ENCODE measurements around the gene GRIK2.

Gene GRIK2

GRCh38 chr6:101847690-101848089, 454.2 kb downstream of the GRIK2 start:
- H3K27ac ChIP-seq: no peak overlapping the region
- TF ChIP-seq CTCF (conservative IDR thresholded peaks at IDR 0.05): no peak

- TF ChIP-seq CTCF (conservative IDR thresholded peaks at IDR 0.05): no peak
- H3K27ac ChIP-seq: no peak overlapping the region
These were observed 458.4 kb downstream of the GRIK2 start for GRCh38 chr6:101851911-101852310.

- no peak for TF ChIP-seq CTCF (conservative IDR thresholded peaks at IDR 0.05)
- no peak overlapping the region for H3K27ac ChIP-seq
These were observed 459.9 kb downstream of the GRIK2 start for GRCh38 chr6:101853231-101854085.

GRCh38 chr6:101876431-101876830, 482.9 kb downstream of the GRIK2 start:
- no peak for TF ChIP-seq CTCF (conservative IDR thresholded peaks at IDR 0.05)
- H3K27ac ChIP-seq: no peak overlapping the region

- no peak for TF ChIP-seq CTCF (conservative IDR thresholded peaks at IDR 0.05)
- no peak overlapping the region for H3K27ac ChIP-seq
These were observed 485.2 kb downstream of the GRIK2 start for GRCh38 chr6:101878554-101879276.

GRCh38 chr6:101879782-101880181, 486.3 kb downstream of the GRIK2 start:
- TF ChIP-seq CTCF (conservative IDR thresholded peaks at IDR 0.05): no peak
- no peak overlapping the region for H3K27ac ChIP-seq

GRCh38 chr6:101883505-101883904, 490.0 kb downstream of the GRIK2 start:
- H3K27ac ChIP-seq: no peak overlapping the region
- TF ChIP-seq CTCF (conservative IDR thresholded peaks at IDR 0.05): no peak
